IPS-18a (cell line): ENCODE data around the gene SLC29A2.
A peak's percentile ranks its signal among the peaks of the same experiment; 100 is the strongest.

Experiments used
- H3K27ac ChIP-seq: one replicate; pipeline ENCODE4 v1.5.1; 2013; ENCODE audit warnings: low read length
- H3K27me3 ChIP-seq: one replicate; pipeline ENCODE4 v1.6.1; 2013; ENCODE audit warnings: mild to moderate bottlenecking, low read length; ENCODE audit not compliant: control insufficient read depth, insufficient read depth
- H3K36me3 ChIP-seq: one replicate; pipeline ENCODE4 v1.6.1; 2013; ENCODE audit warnings: low read depth, low read length; ENCODE audit not compliant: control insufficient read depth
- H3K4me1 ChIP-seq: one replicate; pipeline ENCODE4 v1.6.1; 2013; ENCODE audit warnings: low read depth, low read length; ENCODE audit not compliant: control insufficient read depth
- H3K4me3 ChIP-seq: one replicate; pipeline ENCODE4 v1.5.1; 2013; ENCODE audit warnings: low read length
- H3K9ac ChIP-seq: one replicate; pipeline ENCODE4 v1.6.1; 2013; ENCODE audit warnings: mild to moderate bottlenecking, low read length, moderate library complexity
- H3K9me3 ChIP-seq: one replicate; pipeline ENCODE4 v1.6.1; 2013; ENCODE audit warnings: low read depth, low read length; ENCODE audit not compliant: control insufficient read depth

SLC29A2 gene

DNA sequence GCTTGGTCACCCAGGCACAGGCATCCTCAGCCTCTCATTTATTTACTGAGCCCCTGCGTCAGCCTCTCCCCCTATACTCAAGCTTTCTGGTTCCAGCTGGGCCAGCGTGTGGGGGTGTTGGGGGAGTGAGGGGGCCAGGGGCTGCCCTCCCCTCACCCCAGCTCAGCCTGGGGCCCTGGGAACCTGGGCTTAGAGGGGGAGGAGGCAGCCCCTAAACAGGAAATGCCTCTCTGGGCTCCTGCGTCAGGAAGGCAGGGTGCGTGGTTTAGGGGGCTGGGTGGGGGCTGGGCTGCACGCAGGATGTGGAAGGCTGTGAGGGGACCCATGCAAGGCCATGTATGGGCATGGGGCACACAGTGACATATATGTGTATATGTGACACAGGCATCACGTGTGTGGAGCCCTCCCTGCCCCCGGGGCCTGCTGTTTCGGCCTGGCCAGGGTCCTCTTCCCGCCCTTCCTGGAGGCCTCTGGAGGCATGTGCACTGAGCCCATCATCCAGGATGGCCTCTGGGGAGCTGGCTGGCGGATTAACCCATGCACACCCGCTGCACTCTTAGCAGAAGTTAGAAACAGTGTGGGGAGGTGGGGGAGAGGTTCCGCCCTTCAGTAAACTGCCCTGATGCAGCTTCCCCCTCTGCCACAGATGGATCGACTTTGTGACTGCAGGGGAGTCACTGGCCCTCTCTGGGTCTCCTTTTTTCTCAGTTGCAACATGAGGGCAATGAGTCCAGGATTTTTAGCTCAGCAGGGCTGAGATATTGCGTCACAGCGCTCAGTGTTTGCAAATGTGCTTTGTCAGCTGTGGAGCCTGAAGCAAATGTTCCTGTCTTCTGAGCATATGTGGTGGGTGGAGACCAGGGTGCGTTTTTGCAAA lies 53.6 kb downstream of the SLC29A2 start:
- Histone ChIP-seq H3K27me3 (no peaks in the 10 kb centered on the region), H3K4me1 (peaks cover 20% of the 10 kb centered on the region), H3K27ac (peak overlapping the region; percentile 39), H3K36me3 (no peaks in the 10 kb centered on the region), H3K9ac (peak overlapping the region; percentile 22), H3K9me3 (no peaks in the 10 kb centered on the region), H3K4me3 (no peak overlapping the region)

GRCh38 chr11:66317322-66317722 lies 54.2 kb downstream of the SLC29A2 start:
- no peak overlapping the region for H3K4me3 ChIP-seq
- peak overlapping the region; percentile 22 for H3K9ac ChIP-seq
- H3K27me3 ChIP-seq, result no peaks in the 10 kb centered on the region
- H3K4me1 ChIP-seq, result peaks cover 20% of the 10 kb centered on the region
- H3K9me3 ChIP-seq, result no peaks in the 10 kb centered on the region
- H3K36me3 ChIP-seq, result no peaks in the 10 kb centered on the region
- H3K27ac ChIP-seq, result peak overlapping the region; percentile 39

DNA sequence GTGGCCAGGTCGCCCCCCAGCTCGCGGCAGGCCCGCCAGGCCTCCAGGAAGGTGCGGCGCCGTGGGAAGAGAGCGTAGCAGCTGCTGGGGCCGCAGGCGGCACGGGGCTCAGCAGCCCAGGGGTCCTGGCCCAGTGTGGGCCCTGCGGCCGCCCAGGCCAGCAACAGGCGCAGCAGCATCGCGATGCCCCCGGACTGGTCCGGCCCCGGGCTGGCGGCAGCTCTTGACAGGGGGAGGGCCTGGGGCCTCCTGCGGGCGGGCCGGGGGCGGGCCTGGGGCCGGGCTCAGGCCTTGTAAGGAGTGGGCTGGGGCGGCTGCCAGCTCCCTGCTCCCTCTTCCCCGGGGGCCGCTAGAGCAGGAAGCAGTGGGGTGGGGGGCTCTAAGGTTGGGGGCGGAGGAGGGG lies 54.7 kb downstream of the SLC29A2 start, which contains the start of gene CD248:
Gene CD248, minus strand, starts transcription at position 196 of the 403 bp plus-strand sequence. Its CDS starts 17 bp downstream, at position 179.
- Histone ChIP-seq H3K9me3 (no peaks in the 10 kb centered on the region), H3K27ac (peak within 1 kb of the TSS; percentile 39), H3K9ac (peak within 1 kb of the TSS; percentile 22), H3K4me3 (no peak within 1 kb of the TSS), H3K36me3 (no peaks in the 10 kb centered on the region), H3K4me1 (peaks cover 20% of the 10 kb centered on the region), H3K27me3 (no peaks in the 10 kb centered on the region)

- Histone ChIP-seq H3K36me3 (no peaks in the 10 kb centered on the region), H3K27ac (no peak overlapping the region), H3K27me3 (no peaks in the 10 kb centered on the region), H3K4me3 (no peak overlapping the region), H3K4me1 (peaks cover 20% of the 10 kb centered on the region), H3K9ac (no peak overlapping the region), H3K9me3 (no peaks in the 10 kb centered on the region)
Measured at GRCh38 chr11:66315921-66316811, 55.4 kb downstream of the SLC29A2 start.

DNA sequence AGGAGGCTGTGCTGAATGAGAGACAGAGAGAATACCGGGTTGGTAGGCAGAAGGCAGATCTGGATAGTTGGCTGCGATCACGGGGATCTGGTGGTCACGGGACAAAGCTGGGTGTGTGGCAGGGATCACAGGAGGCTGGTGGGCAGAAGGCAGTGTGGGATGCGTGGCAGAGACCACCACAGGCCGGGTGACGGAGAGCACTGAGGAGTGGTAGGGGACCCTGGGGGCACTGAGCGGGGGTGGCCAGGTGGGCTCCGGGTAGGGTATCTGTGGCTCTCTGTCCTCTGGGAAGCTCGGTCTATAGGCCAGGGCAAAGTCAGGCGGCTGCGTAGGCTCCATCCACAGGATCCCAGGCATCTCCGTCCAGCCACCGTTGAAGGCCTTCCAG lies 56.1 kb downstream of the SLC29A2 start:
- Histone ChIP-seq H3K27me3 (no peaks in the 10 kb centered on the region), H3K27ac (no peak overlapping the region), H3K4me3 (no peak overlapping the region), H3K36me3 (no peaks in the 10 kb centered on the region), H3K4me1 (peaks cover 20% of the 10 kb centered on the region), H3K9ac (no peak overlapping the region), H3K9me3 (no peaks in the 10 kb centered on the region)

DNA sequence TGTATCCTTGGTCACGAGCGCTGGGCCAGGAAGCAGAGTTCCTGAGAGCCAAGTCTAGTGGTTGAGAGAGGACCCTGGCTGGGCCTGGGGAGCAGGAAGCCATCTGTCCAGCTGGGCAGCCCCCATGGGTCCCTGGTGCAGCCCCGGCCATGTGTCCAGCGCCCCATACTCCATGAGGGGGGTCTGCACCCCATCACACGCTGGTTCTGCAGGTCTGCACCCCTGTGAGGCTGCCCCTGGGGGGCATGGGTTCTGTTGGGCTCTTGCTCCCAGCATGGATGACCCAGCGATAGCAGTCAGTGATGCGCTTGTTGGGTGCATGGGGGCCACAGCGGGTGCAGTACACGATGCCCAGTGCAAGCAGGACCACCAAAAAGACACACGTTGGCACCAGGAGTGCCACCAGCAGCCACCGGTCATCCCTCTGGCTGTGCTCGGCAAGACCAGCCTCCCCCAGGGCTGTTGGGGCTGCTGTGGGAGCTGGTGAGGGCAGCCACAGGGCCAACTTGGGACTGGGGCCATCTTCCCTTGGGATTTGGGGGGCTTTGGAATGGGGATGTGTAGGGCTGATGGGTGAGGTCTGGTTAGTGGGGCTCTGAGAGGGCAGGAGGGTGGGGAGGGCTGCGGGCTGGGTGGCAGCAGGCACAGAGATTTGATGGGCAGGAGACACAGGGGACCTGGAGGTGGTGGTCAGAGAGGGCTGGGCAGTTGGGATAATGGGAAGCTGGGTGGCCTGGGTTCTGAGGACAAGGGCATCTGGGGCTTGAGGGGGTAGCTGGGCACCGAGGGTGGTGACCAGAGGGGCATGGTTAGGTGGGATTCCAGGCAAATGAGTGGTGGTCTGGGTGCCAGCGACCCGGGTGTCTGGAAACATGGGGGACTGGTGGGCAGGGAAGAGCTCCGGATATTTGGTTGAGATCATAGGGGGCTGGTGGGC lies 56.7 kb downstream of the SLC29A2 start:
- H3K4me3 ChIP-seq, result no peak overlapping the region
- H3K4me1 ChIP-seq, result peaks cover 20% of the 10 kb centered on the region
- no peaks in the 10 kb centered on the region for H3K36me3 ChIP-seq
- no peaks in the 10 kb centered on the region for H3K27me3 ChIP-seq
- H3K9ac ChIP-seq, result no peak overlapping the region
- no peaks in the 10 kb centered on the region for H3K9me3 ChIP-seq
- H3K27ac ChIP-seq, result no peak overlapping the region

DNA sequence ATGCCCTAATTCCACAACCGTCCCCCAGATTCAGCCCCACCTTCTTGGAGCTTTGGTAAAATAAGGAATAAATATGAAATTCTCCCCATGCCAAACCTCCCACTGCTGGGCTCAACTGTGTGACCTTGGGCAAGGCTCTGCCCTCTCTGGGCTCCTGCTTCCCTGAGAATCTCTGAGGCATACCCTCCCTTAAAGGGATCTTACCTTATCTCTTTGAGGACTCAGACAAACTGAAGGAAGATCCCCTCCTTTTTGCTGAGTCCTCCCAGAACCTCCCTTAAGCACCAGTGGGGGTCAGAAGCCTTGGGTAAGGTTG lies 57.4 kb downstream of the SLC29A2 start:
- H3K9me3 ChIP-seq, result no peaks in the 10 kb centered on the region
- peaks cover 20% of the 10 kb centered on the region for H3K4me1 ChIP-seq
- H3K4me3 ChIP-seq, result no peak overlapping the region
- H3K36me3 ChIP-seq, result no peaks in the 10 kb centered on the region
- H3K27me3 ChIP-seq, result no peaks in the 10 kb centered on the region
- H3K9ac ChIP-seq, result no peak overlapping the region
- no peak overlapping the region for H3K27ac ChIP-seq

DNA sequence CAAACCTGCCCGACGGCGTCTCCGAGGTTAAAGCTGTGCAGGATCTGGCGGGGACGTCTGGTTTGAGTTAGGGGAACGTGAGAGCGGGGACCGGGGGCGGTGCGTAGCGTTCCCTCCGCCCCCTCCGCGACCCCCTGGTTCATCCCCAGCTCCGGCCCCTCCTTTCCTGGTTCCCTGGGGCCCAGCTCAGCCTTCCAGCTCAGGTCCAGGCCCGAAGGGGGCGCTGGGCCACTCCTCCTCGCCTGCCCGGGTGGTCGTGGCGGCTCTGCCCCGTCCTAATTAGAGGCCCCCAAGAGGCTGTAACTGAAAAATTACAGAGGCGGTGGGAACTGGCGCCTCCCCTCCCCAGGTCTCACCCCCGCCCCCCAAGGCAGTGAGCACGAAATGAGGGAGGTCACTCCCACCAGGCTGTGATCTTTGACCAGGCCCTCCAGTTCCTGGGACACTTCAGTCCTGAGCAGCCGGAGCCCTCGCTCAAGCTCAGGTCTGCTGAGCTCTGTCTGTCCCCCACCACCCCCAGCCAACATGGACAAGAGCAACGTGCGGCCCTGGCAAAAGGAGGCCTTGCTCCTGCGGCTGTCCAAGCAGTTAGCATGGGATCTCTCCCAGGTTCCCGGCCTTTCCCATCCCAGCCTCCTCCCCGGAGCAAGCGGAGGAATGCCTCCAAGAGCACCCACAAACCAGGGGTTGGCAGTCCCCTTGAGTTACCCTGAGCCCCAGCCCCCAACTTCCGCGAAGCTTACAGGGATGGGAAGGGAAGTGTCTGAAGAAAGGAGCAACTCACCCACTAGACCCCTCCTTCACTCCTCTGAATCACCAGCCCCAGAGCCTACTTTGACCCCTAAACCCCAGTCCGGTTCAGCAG lies 58.0 kb downstream of the SLC29A2 start:
- Histone ChIP-seq H3K36me3 (no peaks in the 10 kb centered on the region), H3K9ac (peak overlapping the region; percentile 28), H3K27ac (no peak overlapping the region), H3K4me3 (peak overlapping the region; percentile 65), H3K4me1 (peaks cover 20% of the 10 kb centered on the region), H3K27me3 (no peaks in the 10 kb centered on the region), H3K9me3 (no peaks in the 10 kb centered on the region)

GRCh38 chr11:66312549-66313320 lies 58.8 kb downstream of the SLC29A2 start:
- Histone ChIP-seq H3K27me3 (no peaks in the 10 kb centered on the region), H3K36me3 (no peaks in the 10 kb centered on the region), H3K4me3 (peak overlapping the region; percentile 69), H3K4me1 (peaks cover 12% of the 10 kb centered on the region), H3K9me3 (no peaks in the 10 kb centered on the region), H3K27ac (no peak overlapping the region), H3K9ac (peak overlapping the region; percentile 28)
